ENCODE results near the gene FLII.

The FLII gene

GRCh38 chr17:18260332-18261145 is 2.0 kb upstream of the FLII start, which contains the start of gene MIEF2:
TSS of gene MIEF2 (plus strand) at chr17:18260662. CDS start at chr17:18262721, 2,059 bp downstream.
- DNase-seq (ENCODE audit: low read depth in 2 of 2), result peak; percentile 75 to 85

- no peak for DNase-seq (ENCODE audit: low read depth in 2 of 2)
These were observed 1.2 kb upstream of the FLII start for GRCh38 chr17:18259621-18260331.

DNA sequence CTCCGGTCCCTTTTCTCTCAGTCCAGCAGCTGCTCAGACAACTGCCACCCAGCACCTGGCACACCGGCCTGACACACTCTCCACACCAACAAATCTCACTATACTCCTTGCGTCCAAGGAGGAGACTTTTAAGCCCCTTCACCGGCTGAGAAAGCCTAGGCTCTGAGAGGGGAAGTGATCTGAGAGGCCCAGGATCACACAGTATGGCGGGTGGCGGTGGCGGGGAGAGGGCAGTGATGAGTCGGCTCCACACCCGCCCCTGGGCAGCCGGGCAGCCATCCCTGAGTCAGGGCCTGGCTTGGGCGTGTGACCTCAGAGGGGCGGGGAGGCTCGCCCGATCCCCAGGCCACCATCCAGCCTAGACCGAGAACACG is 569 bp downstream of the FLII start:
- peak in 1 of 2 donors; percentile 19 for DNase-seq (ENCODE audit: low read depth in 2 of 2)

GRCh38 chr17:18257268-18257981 is 1.1 kb downstream of the FLII start:
- DNase-seq (ENCODE audit: low read depth in 2 of 2), result no peak

DNA sequence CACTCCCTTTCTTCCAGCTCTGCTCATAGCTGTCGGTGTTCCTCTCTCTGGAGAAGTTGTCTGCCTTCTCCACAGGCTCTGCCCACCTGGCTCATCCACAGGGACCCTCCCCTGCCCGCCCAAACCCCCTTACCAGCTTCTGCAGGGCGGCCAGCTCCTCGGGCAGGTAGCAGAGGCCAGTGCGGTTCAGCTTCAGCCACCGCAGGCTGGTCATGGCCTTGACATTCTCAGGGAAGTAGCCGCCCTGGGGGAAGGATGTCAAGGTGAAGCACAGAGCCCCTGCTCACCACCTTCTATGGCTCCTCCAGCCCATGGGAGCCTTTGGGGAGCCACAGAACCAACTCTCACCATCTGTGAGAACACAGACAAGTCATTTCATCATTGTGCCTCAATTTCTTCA is 1.8 kb downstream of the FLII start:
- no peak for DNase-seq (ENCODE audit: low read depth in 2 of 2)

DNA sequence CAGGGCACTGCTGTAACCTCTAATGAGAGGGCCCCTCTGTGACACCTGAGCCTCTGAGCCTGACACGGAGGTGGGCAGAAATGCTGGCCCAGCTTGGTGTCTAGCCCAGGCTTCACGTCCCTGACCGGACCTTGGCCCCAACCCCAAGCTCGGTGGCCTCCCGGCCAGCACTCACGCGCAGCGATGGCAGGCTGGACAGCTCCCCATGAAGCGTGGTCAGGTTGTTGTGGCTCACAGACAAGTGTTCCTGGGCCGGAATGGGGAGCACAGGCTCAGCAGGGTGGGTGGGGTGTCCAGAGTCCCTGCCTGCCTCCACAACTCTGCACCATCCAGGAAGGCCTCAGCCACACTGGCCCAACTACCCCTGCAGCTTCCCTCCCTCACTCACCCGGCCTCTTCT is 2.2 kb downstream of the FLII start:
- no peak for DNase-seq (ENCODE audit: low read depth in 2 of 2)

GRCh38 chr17:18254888-18255649 is 3.5 kb downstream of the FLII start:
- DNase-seq (ENCODE audit: low read depth in 2 of 2), result no peak

DNA sequence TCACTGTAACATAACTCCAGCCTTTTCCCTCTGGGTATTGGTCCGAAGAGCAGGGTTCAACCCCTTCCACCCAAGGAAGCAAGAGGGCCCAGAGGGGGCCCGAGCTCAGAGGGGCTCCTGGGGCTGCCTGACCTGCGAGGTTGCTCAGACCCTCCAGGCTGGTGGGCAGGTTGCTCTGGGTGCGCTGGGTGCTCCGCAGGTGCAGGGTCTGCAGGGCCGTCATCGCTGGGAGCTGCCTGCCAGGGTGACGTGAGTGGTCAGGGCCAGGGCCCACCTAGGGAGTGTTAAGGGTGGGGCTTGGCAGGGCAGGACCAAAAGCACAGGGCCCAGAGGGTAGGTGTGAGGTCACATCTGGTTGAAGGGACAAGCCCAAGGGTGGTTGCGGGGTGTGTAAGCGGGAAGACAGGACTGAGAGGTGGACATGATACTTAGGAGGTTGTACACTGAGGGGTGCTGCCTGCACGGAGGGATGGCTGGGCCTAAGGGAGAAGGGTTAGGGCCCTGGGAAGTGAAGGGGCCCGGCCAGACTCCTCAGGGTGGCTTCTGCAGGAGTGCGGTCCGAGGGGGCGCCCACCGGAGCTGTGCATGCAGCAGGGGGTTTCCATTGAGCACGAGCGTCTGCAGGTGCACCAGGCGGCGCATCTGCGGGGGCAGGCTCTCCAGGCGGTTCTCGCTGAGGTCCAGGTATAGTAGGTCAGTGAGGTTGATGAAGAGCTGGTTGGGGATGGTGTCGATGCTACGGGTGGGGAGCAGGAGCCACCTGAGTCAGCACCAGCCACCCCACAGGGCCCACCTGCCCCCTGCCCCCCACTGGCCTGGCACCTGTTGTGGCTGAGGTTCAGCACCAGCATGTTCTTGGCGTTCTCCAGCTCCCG is 4.4 kb downstream of the FLII start:
- DNase-seq (ENCODE audit: low read depth in 2 of 2), result no peak

DNA sequence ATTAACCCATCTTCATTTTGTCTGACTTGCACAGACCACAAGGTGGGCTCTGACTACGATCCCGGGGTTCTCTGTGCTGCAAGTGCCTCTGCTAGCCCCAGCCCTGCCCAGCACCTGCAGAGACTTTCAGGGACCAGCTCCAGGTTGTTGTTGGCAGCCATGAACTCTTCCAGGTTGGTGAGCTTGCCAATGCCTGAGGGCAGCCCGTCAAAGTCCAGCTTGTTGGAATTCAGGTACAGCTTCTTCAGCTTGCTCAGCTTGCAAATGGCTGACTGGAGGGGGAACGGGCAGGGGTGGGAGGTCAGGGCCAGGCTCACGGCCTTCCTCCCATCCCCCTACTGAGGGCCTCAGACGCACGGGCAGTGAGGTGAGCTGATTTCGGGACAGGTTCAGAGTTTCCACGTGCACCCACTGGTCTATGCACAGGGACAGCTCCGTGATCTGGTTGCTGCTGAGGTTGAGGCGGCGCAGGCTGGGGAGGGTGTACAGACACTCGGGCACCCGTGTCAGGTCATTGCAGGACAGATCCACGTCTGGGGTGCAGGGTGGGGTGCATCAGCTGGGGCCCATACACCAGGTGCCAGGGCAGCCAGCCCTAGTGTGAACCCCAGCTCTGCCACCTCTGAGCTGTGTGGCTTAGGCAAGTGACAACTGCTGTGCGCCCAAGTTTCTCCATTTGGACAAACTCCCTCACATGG is 5.2 kb downstream of the FLII start:
- DNase-seq (ENCODE audit: low read depth in 2 of 2), result no peak

DNA sequence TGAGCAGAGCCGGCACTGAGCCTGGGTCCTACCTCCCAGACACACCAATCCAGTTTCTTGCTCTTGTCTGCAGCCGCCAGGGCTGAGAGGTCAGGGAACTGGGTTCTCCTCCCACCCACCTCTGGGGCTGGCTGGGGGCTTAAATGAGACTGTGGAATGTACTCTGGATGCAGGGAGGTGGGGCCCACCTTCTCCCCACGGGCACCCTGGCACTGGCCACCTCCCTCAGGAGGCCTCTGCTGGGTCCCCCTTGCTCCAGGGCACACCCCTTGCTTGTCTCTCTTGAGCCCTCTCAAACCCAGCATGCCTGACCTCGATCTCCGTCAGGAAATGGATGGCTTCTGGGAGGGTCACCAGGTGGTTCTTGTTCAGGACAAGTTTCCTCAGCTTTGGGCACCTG is 6.4 kb downstream of the FLII start:
- no peak for DNase-seq (ENCODE audit: low read depth in 2 of 2)

GRCh38 chr17:18251204-18251603 is 7.3 kb downstream of the FLII start:
- DNase-seq (ENCODE audit: low read depth in 2 of 2), result no peak

DNA sequence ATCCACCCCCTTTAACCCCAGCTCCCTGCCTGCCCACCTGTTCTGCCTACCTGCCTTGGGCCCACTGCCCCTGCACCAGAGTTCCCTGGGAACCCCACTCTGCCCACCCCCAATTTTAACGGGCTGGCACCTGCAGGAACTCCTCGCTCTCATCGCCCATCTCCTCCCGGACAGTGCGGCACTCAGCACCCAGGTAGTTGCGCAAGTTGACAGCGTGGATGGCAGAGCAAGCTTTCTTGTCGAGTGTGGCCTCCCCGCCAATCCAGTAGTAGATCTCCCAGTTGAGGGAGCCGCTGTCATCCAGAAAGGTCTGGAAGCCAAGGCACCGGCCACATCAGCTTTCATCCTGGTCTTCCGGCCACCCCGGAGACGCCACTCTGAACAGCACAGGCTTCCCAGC is 7.8 kb downstream of the FLII start:
- DNase-seq (ENCODE audit: low read depth in 2 of 2), result no peak

GRCh38 chr17:18250259-18250658 is 8.3 kb downstream of the FLII start:
- DNase-seq (ENCODE audit: low read depth in 2 of 2), result no peak

- DNase-seq (ENCODE audit: low read depth in 2 of 2), result no peak
These were observed 9.7 kb downstream of the FLII start for GRCh38 chr17:18248811-18249210.

DNA sequence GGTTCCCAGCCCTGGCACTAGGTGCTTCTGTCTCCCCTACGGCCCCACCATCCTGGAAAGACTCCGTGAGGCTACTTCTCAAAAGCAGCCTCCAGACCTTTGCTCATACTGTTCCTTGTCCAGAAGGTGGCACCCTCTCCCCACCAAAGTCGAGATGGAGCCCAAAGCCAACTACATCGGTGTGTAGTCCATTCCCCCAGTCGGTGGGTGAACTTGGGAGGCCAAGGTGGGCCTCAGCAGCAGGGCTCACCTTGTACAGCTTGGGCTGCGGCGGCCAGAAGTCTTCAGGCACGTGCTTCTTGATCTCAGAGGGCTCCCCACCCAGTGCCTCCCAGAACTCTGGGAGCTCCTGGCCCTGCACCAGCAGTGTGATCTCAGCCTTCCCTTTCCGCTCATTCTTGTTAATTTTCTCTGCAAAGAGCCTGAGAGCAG is 10.2 kb downstream of the FLII start:
- DNase-seq (ENCODE audit: low read depth in 2 of 2), result peak; percentile 27 to 35

- DNase-seq (ENCODE audit: low read depth in 2 of 2), result no peak
These were observed 10.9 kb downstream of the FLII start for GRCh38 chr17:18247613-18248001.

GRCh38 chr17:18246880-18247612 is 11.5 kb downstream of the FLII start:
- DNase-seq (ENCODE audit: low read depth in 2 of 2), result no peak

DNA sequence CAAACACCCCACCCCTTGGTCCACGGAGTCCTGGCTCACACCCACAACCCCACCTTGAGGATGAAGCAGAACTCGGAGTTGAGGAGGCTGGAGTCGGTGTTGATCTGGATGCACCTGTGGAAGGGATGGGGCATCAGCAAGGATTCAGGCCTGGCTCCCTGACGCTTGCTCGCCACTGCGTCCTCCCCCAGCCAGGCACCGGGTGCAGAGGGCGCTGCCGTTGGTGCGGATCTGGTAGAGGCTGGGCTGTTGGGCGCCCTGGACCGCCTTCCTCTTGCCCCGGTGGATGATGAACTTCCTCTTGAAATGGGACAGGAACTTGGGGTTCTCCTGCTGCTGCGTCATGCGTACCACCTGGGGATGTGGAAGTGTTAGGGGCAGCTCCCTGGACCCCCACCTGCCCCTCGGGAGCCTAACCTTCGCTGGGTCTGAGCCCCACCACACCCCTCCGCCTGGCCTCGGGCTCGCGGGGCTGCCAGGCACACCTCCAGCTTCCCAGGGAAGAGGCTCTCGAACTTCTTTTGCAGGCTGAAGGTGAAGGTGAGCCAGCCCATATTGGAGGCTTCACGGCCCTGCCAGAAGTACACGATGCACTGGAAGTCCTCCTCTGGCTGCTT is 12.3 kb downstream of the FLII start:
- no peak for DNase-seq (ENCODE audit: low read depth in 2 of 2)
